ENCODE results near the gene EIPR1.

- TF ChIP-seq CTCF (conservative IDR thresholded peaks at IDR 0.05; ENCODE audit: low read depth, low read length), result no peak
- TF ChIP-seq SMC3 (IDR thresholded peaks at IDR 0.05; ENCODE audit: low read depth, low read length), result no peak
- no peak for TF ChIP-seq MAZ (IDR thresholded peaks at IDR 0.05; ENCODE audit: borderline replicate concordance, low read depth, low read length)
- TF ChIP-seq RAD21 (IDR thresholded peaks at IDR 0.05; ENCODE audit: low read length), result no peak
- no peak for TF ChIP-seq RCOR1 (IDR thresholded peaks at IDR 0.05; ENCODE audit: insufficient replicate concordance, low read length)
- TF ChIP-seq POLR2A (IDR thresholded peaks at IDR 0.05; ENCODE audit: low read depth, low read length), result no peak
- TF ChIP-seq RFX5 (IDR thresholded peaks at IDR 0.05; ENCODE audit: low read depth, low read length), result no peak
- TF ChIP-seq CEBPB (IDR thresholded peaks at IDR 0.05; ENCODE audit: low read depth, low read length), result no peak
- no peak for TF ChIP-seq ELK1 (IDR thresholded peaks at IDR 0.05; ENCODE audit: borderline replicate concordance, low read depth, low read length)
- TF ChIP-seq FOS (IDR thresholded peaks at IDR 0.05; ENCODE audit: low read depth, low read length), result no peak
- no peak for TF ChIP-seq USF2 (IDR thresholded peaks at IDR 0.05; ENCODE audit: low read depth, low read length)
These were observed 28.9 kb downstream of the EIPR1 start for GRCh38 chr2:3348767-3349166.

Measured in IMR-90 (cell line).